K562 (cell line): ENCODE measurements around the gene CLIC5. TPM values are rescaled to one million over a fixed set of nuclear protein-coding genes. Genes with fewer than 3 reads are reported as not detected.

Experiments
- ATAC-seq: fragments of 200-7000 bp; cut with Tn5 transposase; 3 replicates; pipeline ENCODE4 v1.9.1; 2020; ENCODE audit warnings: moderate library complexity
- BruUV-seq: library from RNA; stranded (reverse); fragments of 400-500 nt; replicated peaks from 2 replicates; lab custom pipeline; 2021; lab: Mats Ljungman, UMichigan
- CTCF ChIA-PET: fragments of 300-600 bp; formaldehyde crosslinking; extraction: SDS; loops from one replicate; lab custom pipeline; 2021; ENCODE audit warnings: low intra/inter-chr PET ratio; lab: Yijun Ruan, JAX
- POLR2A ChIA-PET: fragments of 300-600, 350-650 bp; sonication (Branson Sonifier 250); formaldehyde crosslinking; extraction: SDS; loops from one replicate; lab custom pipeline; 2021; ENCODE audit warnings: antibody characterized with exemption, inconsistent platforms; lab: Yijun Ruan, JAX
- DNase-seq, 4 experiments: peaks; one replicate each; pipeline versions ENCODE4 v3.0.0 to v3.0.0-alpha.2; 2011 to 2018; ENCODE audit warnings: low spot score in 3 of 4, mixed read lengths in 3 of 4; ENCODE audit errors: extremely low read depth in 1 of 4
- FAIRE-seq: peaks from 2 replicates; lab custom pipeline; 2011; peaks lifted over from hg19 to GRCh38; lab: Jason Lieb, UNC
- H2AFZ ChIP-seq: 2 replicates; pipeline ENCODE4 v1.6.0; 2011; ENCODE audit warnings: low read depth, low read length, control low read depth, inconsistent platforms
- H3K27ac ChIP-seq: fragments of 200-600 bp; 3 replicates; pipeline ENCODE4 v1.8.0; 2011; ENCODE audit warnings: low read depth, mild to moderate bottlenecking, control low read depth, inconsistent platforms, low read length, moderate library complexity, mixed read lengths; ENCODE audit errors: extremely low read depth
- H3K27me3 ChIP-seq, 2 experiments: fragments of 300-600 bp in 1 of 2; 2 replicates in 1 of 2; 3 replicates in 1 of 2; pipeline versions ENCODE4 v1.6.0 to v1.8.0; 2011; ENCODE audit warnings: inconsistent platforms in 2 of 2, low read length in 2 of 2, mild to moderate bottlenecking in 1 of 2, mixed read lengths in 1 of 2, moderate library complexity in 1 of 2; ENCODE audit not compliant: control insufficient read depth in 2 of 2, insufficient read depth in 2 of 2
- H3K36me3 ChIP-seq: fragments of 300-600 bp; 3 replicates; pipeline ENCODE4 v1.8.0; 2011; ENCODE audit warnings: mild to moderate bottlenecking, low read length, inconsistent platforms; ENCODE audit not compliant: control insufficient read depth, insufficient read depth
- H3K4me1 ChIP-seq, 2 experiments: fragments of 200-600 bp in 1 of 2; replicated peaks in 1 of 2; 2 replicates in 1 of 2; 3 replicates in 1 of 2; pipeline versions ENCODE4 v1.5.1 to v1.8.0; 2011; ENCODE audit warnings: inconsistent platforms in 2 of 2, low read length in 2 of 2, mild to moderate bottlenecking in 1 of 2, mixed read lengths in 1 of 2, moderate library complexity in 1 of 2; ENCODE audit not compliant: control insufficient read depth in 2 of 2, insufficient read depth in 2 of 2
- H3K4me2 ChIP-seq: 2 replicates; pipeline ENCODE4 v1.6.1; 2011; ENCODE audit warnings: low read length, control low read depth, inconsistent platforms, mixed read lengths; ENCODE audit not compliant: insufficient read depth
- H3K4me3 ChIP-seq: fragments of 200-600 bp; sonication (generic), shearing (Covaris generic); 2 replicates; pipeline ENCODE4 v1.5.1; 2016; ENCODE audit warnings: control low read depth, inconsistent platforms
- H3K79me2 ChIP-seq: fragments of 200-600 bp; 3 replicates; pipeline ENCODE4 v1.8.0; 2011; ENCODE audit warnings: low read length, inconsistent platforms; ENCODE audit not compliant: control insufficient read depth, insufficient read depth
- H3K9ac ChIP-seq, 2 experiments: 2 replicates each; pipeline versions ENCODE4 v1.6.0 to v1.6.1; 2011; ENCODE audit warnings: low read depth in 2 of 2, low read length in 2 of 2, control low read depth in 1 of 2, inconsistent platforms in 1 of 2, mild to moderate bottlenecking in 1 of 2, mixed read lengths in 1 of 2; ENCODE audit not compliant: insufficient read depth in 1 of 2
- H3K9me1 ChIP-seq: one replicate; pipeline ENCODE4 v1.6.0; 2011; ENCODE audit warnings: inconsistent platforms, mild to moderate bottlenecking, low read length, moderate library complexity; ENCODE audit not compliant: control insufficient read depth, insufficient read depth
- H3K9me3 ChIP-seq: replicated peaks from 2 replicates; pipeline ENCODE4 v1.5.1; 2011; ENCODE audit warnings: low read depth, low read length, inconsistent platforms; ENCODE audit not compliant: control insufficient read depth, insufficient read depth
- H4K20me1 ChIP-seq: replicated peaks from 2 replicates; pipeline ENCODE4 v1.6.1; 2011; ENCODE audit warnings: low read length, inconsistent platforms, mixed read lengths; ENCODE audit not compliant: control insufficient read depth, insufficient read depth
- CEBPB ChIP-seq: fragments of 450-650 bp; IDR thresholded peaks from 2 replicates; pipeline ENCODE4 v1.6.1; 2016; ENCODE audit warnings: missing genetic modification characterization, missing compliant biosample characterization
- NRF1 ChIP-seq, 2 experiments: fragments of 450-650 bp; IDR thresholded peaks in 1 of 2; conservative IDR thresholded peaks in 1 of 2; 2 replicates each; pipeline ENCODE4 v1.6.1; 2014; ENCODE audit warnings: mild to moderate bottlenecking in 2 of 2
- SETDB1 ChIP-seq: IDR thresholded peaks from one replicate; pipeline ENCODE4 v1.6.1; 2012; ENCODE audit warnings: low read length, control low read depth, inconsistent platforms
- SLC30A9 ChIP-seq: fragments of 250-450 bp; sonication (Bioruptor Pico); IDR thresholded peaks from 2 replicates; pipeline ENCODE4 v1.8.0; 2022; ENCODE audit warnings: mild to moderate bottlenecking, moderate library complexity
- WGBS: fragments of 100-300 bp; shearing (Covaris generic); methylation state at CpG from one replicate; pipeline ENCODE4 v1.1.6; 2016; ENCODE audit warnings: low coverage, mixed read lengths; ENCODE audit not compliant: insufficient coverage; ENCODE audit errors: missing lambda C conversion rate; 5-methylcytosine and 5-hydroxymethylcytosine counted together
- in situ Hi-C: fragments of 300-500 bp; cut with MboI; formaldehyde crosslinking; loops from 4 replicates; pipeline ENCODE4 v1.15.0; 2018; ENCODE audit warnings: inconsistent platforms, mixed read lengths
- intact Hi-C: fragments of 100-400 bp; cut with micrococcal nuclease; formaldehyde crosslinking; loops from 2 replicates; pipeline ENCODE4 v1.14.2; 2022
- polyA plus RNA-seq, 8 experiments: library from polyadenylated mRNA; depleted of rRNA in 4 of 8; stranded (reverse) in 5 of 8; unstranded in 3 of 8; fragments of >200 nt; fragmentation: Nextera tagmentation in 2 of 8; fragmentation: Illumina TruSeq in 1 of 8; extraction: Ambion mirVana in 2 of 8; extraction: Trizol in 1 of 8; gene quantifications; 2 replicates each; pipeline versions ENCODE4 v1.2.1 to v1.2.3, GENCODE V29; 2011 to 2014; ENCODE audit warnings: inconsistent platforms in 1 of 8, missing spikeins in 1 of 8
- total RNA-seq, 7 experiments: library from RNA; depleted of rRNA in 6 of 7; stranded (reverse); fragments of >200 nt in 6 of 7; fragmentation: Illumina TruSeq in 2 of 7; extraction: Trizol in 2 of 7; gene quantifications; 2 replicates each; pipeline versions ENCODE4 v1.2.1 to v1.2.3, GENCODE V29; 2011 to 2021; ENCODE audit warnings: low replicate concordance in 1 of 7
- TF ChIP-seq, protein P1 (sequence below): fragments of 250-450 bp; sonication (Bioruptor Pico); IDR thresholded peaks from 2 replicates; pipeline ENCODE4 v1.4.0; 2020
- TF ChIP-seq, protein P2 (sequence below): fragments of 450-650 bp; IDR thresholded peaks from 2 replicates; pipeline ENCODE4 v1.6.1; 2016; ENCODE audit warnings: borderline replicate concordance

CLIC5 gene
- total and polyA plus RNA-seq, 9 of the 15 experiments (the other 6 are each of a cell fraction or from before 2014, with no cell fraction given): 0.31 TPM; not detected in 8

DNA sequence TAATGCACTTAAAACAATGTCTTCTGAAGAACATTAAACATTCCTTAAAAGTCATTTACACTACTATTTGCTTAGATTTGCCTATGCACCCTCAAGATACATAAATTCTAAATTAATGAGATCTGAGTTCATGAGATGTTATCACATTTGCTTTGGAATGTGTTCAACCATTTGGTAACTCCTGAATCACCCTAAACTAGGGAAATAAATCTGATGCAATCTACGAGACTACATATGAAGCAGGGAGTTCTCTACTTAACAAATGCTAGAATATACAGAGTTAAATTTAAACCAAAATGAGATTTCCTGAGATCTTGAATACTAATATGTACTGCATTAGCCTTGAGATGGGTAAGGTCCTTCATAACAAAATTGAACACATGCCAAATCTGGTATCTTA is 170.1 kb downstream of the CLIC5 start (continued):
- TF ChIP-seq, protein P1, sequence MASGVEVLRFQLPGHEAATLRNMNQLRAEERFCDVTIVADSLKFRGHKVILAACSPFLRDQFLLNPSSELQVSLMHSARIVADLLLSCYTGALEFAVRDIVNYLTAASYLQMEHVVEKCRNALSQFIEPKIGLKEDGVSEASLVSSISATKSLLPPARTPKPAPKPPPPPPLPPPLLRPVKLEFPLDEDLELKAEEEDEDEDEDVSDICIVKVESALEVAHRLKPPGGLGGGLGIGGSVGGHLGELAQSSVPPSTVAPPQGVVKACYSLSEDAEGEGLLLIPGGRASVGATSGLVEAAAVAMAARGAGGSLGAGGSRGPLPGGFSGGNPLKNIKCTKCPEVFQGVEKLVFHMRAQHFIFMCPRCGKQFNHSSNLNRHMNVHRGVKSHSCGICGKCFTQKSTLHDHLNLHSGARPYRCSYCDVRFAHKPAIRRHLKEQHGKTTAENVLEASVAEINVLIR (CRISPR knock-in tag): no peak
- TF ChIP-seq, protein P2, sequence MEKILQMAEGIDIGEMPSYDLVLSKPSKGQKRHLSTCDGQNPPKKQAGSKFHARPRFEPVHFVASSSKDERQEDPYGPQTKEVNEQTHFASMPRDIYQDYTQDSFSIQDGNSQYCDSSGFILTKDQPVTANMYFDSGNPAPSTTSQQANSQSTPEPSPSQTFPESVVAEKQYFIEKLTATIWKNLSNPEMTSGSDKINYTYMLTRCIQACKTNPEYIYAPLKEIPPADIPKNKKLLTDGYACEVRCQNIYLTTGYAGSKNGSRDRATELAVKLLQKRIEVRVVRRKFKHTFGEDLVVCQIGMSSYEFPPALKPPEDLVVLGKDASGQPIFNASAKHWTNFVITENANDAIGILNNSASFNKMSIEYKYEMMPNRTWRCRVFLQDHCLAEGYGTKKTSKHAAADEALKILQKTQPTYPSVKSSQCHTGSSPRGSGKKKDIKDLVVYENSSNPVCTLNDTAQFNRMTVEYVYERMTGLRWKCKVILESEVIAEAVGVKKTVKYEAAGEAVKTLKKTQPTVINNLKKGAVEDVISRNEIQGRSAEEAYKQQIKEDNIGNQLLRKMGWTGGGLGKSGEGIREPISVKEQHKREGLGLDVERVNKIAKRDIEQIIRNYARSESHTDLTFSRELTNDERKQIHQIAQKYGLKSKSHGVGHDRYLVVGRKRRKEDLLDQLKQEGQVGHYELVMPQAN: no peak

DNA sequence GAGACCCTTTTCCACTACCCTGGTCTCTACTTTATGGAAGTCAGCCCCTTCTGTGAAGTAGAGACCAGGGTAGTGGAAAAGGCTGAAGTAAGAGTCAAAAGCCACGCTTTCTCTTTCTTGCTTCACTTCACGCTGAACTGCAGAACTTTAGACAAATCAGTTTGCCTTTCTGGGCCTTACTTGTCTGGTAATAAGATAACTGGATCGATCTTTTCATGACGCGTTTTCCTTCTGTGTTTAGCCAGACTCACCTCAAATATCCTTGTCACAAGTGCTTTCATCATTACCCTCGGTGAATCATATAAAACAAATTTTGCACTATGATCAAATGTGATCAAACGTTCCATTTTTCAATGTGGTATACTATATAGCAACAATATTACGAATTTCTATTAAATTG is 170.7 kb downstream of the CLIC5 start:
- CTCF ChIA-PET: no interaction called here
- intact Hi-C loops: no loop called here
- H3K4me1 ChIP-seq: no peaks in the 10 kb centered on the region; a peak in 1 of 5 replicates
- H3K4me3 ChIP-seq: no peak overlapping the region
- H3K9me3 ChIP-seq: no peaks in the 10 kb centered on the region; the same call in 1 of the 2 replicates
- no peaks in the 10 kb centered on the region for H3K9me1 ChIP-seq
- no peak overlapping the region for H3K27ac ChIP-seq
- no TSS peak for BruUV-seq
- H4K20me1 ChIP-seq: no peaks in the 10 kb centered on the region
- peaks cover 0 to 3% of the 10 kb centered on the region in 2 experiments; a peak in 1 of 5 replicates for H3K27me3 ChIP-seq
- no peak overlapping the region for H3K9ac ChIP-seq
- no peak for TF ChIP-seq SETDB1
- TF ChIP-seq CEBPB: no peak
- TF ChIP-seq SLC30A9 (CRISPR knock-in tag): no peak
- no peak for TF ChIP-seq NRF1 (conservative IDR thresholded peaks at IDR 0.05 in 1 of 2, IDR thresholded peaks at IDR 0.05 in 1 of 2)
- no peak for ATAC-seq
- DNase-seq: no peak
- POLR2A ChIA-PET: interaction anchor here (0.6 to 1.0 kb wide), 2 partner anchors 14 to 40 kb away, joined by 3 to 5 read pairs; no protein-coding TSS in a partner anchor
- H2AFZ ChIP-seq: no peak overlapping the region
- no peaks in the 10 kb centered on the region for H3K36me3 ChIP-seq
- no peaks in the 10 kb centered on the region for H3K79me2 ChIP-seq
- no peak for FAIRE-seq
- H3K4me2 ChIP-seq: no peak overlapping the region
- 10% methylated on average over 8 of the region's 8 CpGs for WGBS
- in situ Hi-C loops: no loop called here
